Stimulated activated CD4-positive, alpha-beta T cell treated with anti-CD3 and anti-CD28 coated beads, Interleukin-4, amount 100 ng/mL, for 48 hours (primary cell): ENCODE results near the gene FAM163A.

Experiments used
- DNase-seq, 2 donors: peaks; one replicate each; pipeline ENCODE4 v3.0.0-alpha.2; 2020; ENCODE audit warnings: low read depth in 2 of 2

Gene FAM163A

DNA sequence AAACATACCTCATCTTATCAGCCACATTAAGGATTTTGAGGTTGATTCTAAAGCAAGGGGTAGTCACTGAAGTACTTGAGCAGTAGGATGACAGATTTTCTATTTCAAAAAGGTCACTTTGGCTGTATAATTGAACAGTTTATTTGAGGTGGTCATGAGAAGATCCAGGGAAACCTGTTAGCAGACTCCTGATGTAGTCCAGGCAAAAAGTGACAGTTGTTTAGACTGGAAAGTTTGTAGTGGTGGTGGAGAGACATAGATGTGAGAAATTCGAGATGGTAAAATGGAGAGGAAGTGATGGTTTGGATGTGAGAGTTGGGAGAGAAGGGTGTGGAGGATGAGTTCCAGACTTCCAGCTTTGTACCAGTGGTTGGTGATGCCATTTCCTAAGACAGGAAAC, 7.5 kb downstream of the FAM163A start:
- no peak for DNase-seq

DNA sequence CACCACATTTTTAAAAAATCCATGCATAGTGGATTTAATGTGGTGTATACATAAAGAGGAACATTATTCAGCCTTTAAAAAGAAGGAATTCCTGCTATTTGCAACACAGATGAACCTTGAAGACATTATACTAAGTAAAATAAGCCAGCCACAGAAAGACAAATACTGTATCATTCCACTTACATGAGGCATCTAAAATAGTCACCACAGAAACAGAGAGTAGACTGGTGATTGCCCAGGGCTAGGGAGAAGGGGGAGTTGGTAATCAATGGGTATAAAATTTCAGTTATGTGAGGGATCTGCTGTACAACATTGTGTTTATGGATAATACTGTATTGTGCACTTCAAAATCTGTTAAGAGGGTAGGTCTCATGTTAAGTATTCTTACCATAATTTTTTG, 10.0 kb downstream of the FAM163A start:
- no peak for DNase-seq

DNA sequence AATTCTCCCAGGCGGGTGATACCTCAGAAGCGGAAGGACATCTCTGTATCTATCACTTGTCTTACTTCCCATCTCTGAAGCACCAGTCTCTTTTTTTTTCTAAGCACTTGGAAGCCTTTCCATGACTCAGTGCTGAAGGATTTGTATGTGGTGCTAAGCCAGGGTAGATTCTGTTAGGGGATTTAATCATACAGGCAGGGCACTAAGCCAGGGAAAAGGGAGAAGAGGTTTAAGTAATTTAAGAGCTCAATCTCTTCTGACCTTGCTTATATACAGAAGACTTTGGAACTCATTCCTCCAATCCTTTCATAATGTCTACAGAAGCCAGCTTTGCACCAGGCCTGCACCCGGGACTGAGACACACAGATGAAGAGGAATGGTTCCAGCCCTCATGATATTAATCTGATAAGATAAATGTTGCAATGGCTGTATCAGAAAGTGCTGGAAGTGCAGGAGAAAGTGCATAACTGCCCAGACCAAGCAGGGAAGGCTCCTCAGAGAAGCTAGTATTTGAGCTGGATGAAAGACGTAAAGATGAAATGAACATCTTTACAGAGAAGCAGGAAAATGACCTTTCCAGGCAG, 11.0 kb downstream of the FAM163A start:
- no peak for DNase-seq

DNA sequence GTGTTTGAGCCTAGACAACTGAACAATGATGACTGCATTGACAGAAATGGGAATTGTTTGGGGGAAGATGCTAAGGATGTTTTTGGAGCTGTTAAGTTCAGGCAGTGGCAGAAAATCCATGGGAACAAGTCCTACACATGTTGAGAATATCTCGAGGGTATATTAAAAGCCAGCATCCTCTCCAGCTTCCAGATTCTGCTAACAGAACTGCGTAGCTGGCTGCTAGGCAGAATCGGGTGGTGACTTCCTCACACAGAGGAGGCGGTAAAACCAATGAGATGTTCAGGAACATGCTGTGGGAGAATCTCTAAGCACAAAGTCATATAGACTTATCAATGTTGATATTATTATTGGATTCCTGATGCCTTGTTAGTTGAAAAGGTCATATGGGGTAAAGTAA, 14.8 kb downstream of the FAM163A start:
- DNase-seq: no peak

DNA sequence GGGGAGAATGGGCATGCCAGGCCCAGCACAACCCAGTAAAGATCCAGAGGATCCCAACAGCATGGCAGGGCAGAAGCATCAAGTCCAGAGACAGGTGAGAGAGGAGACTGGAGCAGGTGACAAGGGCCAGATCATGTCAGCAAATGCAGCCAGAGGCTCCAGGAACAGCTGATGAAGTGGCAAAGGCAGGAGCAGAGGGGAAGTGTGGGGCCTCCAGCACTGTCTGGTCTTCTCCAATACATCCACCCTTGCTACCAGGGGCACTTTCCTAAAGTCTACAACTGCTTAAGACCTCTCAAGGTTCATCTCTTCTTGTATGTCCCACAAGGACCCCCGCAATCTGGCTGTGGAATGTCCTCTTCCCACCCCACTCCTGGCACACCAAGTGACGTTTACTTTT, 17.4 kb downstream of the FAM163A start:
- DNase-seq: no peak

DNA sequence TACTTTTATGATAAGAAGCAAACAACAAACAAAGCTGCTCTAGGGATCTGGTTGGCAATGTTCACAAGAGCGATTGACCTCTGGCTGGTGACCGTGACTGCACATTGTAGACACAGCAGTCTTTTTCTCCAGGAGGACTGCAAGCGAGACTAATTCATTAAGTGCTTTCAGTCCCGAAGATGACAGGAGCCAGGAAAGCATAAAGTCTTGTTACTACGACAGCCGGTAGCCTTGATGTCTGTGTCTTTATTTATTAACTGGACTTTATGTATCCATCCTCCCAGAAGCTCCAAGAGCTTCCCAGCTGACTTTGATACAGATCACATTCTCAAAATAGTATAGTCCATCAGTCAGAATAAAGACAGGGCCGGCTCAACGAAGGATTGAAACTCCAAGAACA, 18.2 kb downstream of the FAM163A start:
- DNase-seq: no peak

DNA sequence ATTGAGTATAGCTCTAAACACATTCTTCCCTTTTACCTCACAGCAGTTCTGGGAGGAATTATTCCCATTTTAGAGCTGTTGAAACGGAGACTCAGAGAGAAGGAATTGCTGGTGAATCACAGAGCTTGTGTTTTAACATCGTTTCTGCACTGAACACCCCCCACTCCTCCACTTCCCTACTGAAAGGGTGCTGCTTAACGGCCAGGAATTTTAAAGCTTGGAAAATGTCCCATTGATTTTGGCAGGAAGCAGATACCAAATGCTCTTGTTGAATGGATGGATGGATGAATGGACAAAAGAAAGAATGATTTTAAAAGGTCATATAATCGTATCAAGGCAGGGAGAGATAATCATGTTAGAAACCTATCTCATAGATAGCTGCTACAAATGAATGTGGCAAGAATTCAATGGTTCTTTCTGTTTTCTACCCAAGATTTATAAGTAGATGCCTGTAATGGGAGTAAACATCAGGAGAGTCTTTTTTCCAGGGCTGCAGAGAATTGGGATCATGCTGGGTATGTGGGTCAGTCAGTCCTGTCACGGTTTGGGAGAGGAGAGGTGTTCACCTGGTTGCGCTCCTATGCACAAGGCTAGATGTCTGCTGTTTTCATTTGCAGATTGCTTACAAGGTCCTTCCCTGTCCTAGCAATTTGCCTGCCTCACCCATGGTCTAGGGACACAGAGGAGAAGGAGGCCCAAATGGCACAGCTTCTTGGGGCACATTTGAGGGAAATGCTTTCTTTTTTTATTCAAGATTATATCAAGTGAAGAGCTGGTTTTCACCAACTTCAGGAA, 19.0 kb downstream of the FAM163A start:
- no peak for DNase-seq

DNA sequence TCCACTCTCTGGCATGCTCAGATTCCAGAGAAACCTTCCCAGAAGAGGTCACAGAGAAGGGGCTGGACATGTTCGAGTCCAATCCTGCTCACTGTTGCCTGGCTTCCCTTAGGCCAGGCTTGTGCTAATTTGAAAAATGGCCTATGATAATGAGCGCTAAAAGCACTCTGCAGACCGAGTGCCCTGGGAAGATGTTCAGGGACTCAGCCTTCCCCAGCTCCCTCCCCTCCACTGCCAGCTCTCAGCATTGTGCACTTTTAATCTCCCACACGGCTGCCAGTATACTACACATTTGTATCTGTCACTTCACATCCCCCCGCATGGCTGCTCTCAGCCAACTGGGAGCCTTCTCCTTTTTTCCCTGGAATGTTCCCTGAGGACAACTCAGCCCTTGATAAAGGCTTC, 24.1 kb downstream of the FAM163A start:
- DNase-seq: no peak

DNA sequence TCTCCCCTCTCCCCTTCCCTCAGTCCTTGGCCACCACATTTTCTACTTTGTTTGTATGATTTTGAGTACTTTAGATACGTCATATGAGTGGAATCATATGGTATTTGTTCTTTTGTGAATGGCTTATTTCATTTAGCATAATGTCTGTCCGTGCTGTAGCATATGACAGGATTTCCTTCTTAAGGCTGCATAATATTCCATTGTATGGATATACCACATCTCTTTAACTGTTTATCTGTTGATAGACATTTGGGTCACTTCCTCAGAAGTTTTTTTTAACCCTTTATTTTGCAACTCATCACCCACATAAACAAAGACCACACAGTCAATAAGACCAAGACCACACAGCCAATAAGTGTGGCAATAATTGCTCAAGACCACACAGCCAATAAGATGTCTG, 24.9 kb downstream of the FAM163A start:
- no peak for DNase-seq

DNA sequence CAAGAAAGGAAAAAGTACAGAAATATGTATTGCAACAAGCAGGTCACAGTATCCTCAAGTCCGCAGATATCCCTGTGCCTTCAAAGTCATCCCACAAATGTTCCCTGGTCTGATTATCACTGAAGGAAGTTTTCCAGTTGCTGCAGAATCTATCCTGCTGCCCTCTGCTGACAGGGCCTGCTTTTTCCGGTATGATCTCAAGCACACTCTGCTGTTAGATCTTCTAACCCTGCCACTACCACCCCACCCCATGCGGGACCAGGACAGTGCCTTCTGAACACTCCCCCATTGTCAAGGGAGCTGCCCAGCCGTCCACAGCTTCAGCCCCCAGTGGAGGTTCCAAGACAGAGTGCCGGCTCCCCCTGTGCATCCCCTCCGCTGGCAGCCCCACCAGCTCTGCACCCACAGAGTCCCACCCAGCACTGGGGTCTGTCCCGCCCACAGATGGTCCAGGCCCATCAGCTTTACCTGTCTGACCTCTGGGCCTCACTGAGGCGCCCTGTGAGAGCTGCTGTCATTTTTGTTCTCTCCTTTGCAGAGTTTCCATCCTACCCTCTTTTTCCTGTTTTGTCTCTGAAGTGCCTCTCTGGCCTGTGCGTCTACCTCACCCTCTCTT, 27.9 kb downstream of the FAM163A start:
- DNase-seq: no peak

DNA sequence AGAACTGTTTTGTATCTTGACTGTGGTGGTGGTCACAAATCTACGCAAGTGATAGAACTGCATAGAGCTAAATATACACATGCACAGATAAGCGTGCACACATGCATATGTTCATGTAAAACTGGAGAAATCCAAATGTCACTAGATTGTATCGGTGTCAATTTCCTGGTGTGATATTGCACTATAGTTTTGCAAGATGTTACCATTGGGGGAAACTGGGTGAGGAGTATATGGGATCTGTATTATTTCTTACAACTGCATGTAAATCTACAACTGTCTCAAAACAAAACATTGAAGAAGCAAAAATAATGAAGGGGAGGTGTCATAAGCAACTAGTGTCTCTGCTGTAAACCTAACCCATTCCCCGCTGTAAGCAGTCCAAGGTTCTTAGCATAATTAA, 30.2 kb downstream of the FAM163A start:
- no peak for DNase-seq

DNA sequence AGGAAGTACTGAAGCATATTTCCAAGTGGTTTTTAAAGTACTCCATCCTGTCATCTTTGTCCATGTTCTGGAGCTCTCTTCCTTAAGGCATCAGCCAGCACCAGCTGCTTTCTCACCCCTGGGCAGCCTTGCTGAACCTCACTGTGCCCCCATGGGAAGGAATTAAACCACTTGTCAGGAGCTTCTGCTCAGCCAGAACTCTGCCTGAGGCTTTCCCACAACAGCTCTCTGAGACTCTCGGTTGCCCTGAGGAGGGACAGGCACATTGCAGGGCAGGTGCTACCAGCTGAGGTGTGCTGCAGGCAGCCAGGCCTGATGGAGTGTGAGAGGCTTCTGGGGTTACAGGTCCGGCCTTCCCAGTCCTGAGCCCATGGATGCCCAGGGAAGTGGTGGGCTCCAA, 30.9 kb downstream of the FAM163A start:
- no peak for DNase-seq

DNA sequence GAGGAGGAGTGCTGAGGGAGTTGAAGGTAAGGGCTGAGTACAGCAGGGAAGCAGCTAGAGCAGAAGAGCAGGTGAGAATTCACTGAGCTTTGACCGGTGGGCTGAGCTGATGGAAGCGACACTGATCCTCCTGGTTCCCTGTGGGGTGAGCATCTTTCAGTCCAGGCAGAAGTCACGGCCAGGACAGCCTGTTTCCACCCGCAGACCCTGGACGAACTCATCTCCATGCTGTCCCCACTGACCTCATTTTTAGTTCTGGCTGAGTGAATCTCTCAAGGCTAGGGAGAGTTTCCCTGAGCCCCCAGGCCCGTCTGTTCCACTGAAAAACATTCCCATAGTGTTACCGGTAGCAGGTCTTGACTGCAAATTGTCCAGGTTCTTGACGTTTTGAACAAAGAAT, 31.5 kb downstream of the FAM163A start:
- no peak for DNase-seq

DNA sequence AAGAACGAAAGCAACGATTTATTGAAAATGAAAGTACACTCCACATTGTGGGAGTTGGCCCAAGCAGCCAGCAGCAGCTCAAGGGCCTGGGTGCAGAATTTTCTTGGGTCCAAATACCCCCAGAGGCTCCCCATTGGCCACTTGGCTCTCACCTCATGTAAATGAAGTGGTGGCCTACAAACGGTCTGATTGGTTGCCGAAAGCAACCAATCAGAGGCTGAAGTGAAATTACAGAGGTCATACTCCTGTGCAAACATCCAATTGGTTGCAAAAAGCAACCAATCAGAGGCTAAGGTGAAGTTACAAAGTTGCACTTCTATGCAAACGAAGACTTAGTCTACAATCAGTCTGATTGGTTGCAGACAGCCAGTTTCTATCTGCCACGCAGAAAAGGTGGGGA, 31.9 kb downstream of the FAM163A start:
- DNase-seq: no peak

DNA sequence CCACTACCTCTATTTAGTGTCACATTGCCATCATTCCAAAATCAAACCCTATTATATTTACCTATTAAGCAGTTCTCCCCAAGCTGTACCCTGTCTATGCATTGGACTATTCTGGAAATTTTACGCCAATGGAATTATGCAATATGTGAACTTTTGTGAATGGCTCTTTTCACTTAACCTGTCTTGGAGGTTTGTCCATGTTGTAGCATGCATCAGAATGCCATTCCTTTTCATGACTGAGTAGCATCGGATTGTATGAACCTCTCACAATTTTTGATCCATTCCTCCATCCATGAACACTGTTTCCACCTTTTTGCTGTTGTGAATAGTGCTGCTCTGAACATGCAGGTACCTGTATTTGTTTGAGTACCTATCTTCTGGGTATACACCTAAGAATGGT, 33.7 kb downstream of the FAM163A start:
- DNase-seq: no peak

DNA sequence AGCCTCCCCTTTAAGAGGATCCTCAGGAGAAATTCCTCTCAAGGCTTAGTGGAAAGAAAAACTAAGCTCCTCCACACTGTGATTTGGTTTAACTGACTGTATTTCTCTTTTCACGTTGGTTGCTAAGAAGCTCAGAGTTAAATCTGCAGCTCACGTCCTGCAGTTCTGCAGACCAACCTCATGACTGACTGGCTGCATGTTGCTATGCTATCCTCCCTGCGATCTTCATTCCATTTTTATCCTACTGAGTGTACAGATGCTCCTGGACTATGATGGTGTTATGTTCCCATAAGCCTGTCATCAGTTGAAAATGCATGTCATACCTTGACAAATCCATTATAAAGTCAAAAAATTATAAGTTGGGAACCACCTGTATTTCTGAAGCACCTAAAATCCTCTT, 34.6 kb downstream of the FAM163A start:
- DNase-seq: no peak

DNA sequence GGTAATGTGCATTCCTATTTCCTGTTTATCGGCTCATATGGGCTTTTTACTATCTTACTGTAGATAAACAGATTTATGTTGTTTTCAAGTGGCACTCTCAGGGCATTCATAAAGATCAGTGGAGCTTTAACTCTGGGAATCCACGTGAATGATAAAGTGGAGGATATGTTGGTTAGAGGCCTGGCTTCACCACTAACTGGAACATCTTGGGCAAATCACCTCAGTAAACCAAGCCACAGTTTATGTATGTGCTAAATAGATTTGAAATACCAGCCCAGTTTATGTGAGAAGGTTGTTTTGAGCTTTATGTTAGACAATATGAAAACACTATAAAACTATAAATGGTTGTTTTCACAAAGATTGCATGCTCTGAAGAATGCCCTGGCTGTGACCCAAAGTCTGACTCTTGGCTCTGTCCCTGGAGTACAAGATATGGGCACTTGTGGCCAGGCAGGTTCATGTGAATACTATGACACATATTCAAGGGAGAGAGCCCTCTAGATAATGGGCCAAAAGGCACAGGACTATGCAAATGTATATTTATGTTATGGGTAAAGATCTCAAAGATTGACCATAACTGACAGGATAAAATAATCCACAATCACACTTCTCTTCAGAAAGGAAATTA, 36.7 kb downstream of the FAM163A start:
- no peak for DNase-seq

DNA sequence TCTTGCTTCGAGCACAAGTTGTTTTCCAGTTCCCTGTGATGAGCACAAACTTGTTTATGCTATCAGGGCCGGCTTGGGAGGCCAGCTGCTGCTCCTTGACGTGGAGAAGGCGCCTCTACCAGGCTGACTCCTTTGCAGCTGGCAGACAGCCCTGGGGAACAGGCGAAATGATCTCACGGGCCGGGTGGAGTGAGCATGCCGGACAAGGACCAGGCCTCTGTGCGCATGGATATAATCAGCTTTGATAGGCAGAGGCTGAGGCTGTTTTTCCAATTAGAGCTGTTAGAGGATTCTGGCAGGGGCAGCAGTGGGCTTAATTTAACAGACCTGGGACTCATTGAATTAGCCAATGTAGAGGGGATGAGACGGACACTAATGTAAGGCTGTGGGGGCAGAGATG, 38.9 kb downstream of the FAM163A start:
- DNase-seq: no peak

DNA sequence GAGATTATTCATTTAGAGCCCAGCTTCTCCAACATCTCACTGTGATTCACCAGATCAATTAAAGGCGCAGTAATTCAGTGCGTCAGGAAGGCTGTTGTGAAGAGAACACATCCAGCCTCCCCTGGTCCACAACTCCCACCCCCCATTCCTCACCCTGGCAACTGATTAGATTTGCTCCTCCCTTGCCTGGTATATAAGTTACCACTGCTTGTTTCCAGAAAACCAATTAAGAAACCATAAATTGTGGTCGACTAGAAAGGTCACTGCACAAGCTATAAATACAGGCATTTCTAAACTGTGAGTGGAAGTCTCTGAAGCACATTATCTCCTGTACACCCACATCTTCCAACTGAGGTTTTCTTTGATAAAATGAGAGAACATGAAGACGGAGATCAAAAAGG, 41.9 kb downstream of the FAM163A start:
- no peak for DNase-seq

DNA sequence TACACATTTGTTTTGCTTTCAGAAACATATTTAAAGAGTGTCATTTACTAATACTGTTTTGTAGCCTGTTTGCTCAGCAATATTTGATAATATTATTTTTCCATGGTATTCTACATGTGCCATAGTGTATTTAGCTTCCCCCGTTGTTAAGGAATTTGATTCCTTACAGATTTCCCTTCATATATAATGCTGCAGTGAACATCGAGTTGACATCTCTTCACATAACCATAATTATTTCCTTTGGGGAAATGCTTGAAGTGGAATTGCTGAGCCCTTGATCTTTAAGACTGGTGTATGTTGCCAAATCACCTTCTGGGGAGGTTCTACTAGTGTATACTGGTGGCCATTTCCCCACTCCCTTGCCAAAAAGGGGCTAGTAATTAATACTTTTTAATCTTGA, 42.6 kb downstream of the FAM163A start:
- DNase-seq: no peak

DNA sequence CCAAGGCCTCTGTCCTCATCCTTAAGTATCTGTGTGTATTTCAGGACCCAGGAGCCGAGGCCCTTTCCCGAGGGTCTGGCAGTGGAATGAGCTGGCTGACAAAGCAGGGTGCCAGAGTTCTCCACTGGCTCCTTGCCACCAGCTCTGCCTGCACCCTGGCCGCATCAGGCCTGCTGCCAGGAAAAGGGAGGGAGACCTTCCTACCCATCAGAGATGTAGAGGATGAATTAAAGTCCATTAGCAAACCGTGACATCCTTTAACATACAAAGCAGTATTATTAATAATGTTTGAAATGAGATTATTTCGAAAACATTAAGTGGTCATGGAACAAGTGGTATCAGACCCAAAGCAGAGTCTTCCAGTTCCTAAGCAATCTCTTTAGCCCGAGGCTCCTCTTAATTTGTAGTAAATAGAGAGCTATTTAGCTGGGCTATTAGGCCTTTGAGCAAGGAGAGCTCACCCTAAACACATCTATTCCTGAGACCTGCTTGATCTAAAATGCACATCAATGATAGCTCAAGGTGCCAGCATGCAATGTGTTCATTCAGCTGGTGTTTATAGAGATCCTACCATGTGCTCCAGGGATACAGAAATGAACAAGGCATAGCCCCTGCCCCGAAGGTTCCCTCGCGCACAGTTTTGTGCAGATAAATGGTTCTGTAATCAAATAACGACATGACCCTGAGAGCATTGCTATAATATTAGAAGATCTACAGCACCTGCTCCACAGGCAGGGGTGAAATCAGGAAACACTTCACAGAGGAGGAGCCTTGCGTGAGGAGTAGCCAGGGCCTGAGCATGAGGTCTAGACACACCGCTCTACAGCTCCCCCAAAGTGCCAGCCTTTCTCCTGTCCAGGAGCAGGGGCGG, 44.0 kb downstream of the FAM163A start:
- DNase-seq: no peak

DNA sequence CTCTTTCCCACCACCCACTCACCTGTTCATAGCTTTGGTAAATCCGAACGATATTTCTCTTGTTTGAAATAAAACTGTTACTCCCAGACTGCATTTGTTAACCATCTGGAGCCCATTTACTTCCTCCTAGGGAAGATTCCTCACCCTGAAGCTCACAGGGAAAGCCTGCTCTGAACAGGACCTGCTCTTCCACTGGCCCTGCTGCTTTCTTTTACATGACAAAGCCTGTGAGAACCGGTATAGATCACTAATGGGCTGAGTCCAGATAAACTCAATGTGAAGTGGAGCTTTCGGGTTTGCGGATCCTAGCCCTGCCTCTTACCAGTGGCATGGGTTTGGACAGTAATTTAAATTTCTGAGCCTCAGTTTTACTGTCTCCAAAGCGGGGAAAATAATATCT, 45.2 kb downstream of the FAM163A start:
- DNase-seq: no peak
